Stimulated activated naive CD8-positive, alpha-beta T cell treated with anti-CD3 and anti-CD28 coated beads, Interleukin-15, Interleukin-2, amounts not matched to agents 100 U/mL and 50 U/mL, for 24 hours (primary cell): Measurements from ENCODE around the gene SMIM13.
A peak's percentile ranks its signal among the peaks of the same experiment; 100 is the strongest.
"Not testable (repeated sequence)": the region's sequence is repeated elsewhere in the genome, so short reads cannot be mapped to it uniquely, and the experiment has no call there.

ENCODE experiments used
- ATAC-seq: fragments of 150-1000 bp; cut with Tn5 transposase; one replicate; pipeline ENCODE4 v1.10.0; 2021
- DNase-seq: peaks from one replicate; pipeline ENCODE4 v3.0.0; 2021

SMIM13 gene

GRCh38 chr6:11083956-11084355 is 9.7 kb upstream of the SMIM13 start:
- no peak for DNase-seq
- no peak for ATAC-seq

- DNase-seq (no peak), ATAC-seq (no peak)
These were observed 7.7 kb upstream of the SMIM13 start for GRCh38 chr6:11085758-11086435.

GRCh38 chr6:11087141-11087812 is 6.4 kb upstream of the SMIM13 start:
- not testable (repeated sequence) for ATAC-seq, DNase-seq

GRCh38 chr6:11089695-11090094 is 3.9 kb upstream of the SMIM13 start:
- DNase-seq (no peak), ATAC-seq (no peak)

- not testable (repeated sequence) for DNase-seq
These were observed 2.5 kb upstream of the SMIM13 start for GRCh38 chr6:11091141-11091540.

GRCh38 chr6:11092668-11093375 is 812 bp upstream of the SMIM13 start:
- ATAC-seq (no peak), DNase-seq (peak; percentile 36)

More at GRCh38 chr6:11091141-11091540, 2.5 kb upstream of the SMIM13 start:
- not testable (repeated sequence) for ATAC-seq

GRCh38 chr6:11093376-11093625 is 333 bp upstream of the SMIM13 start:
- DNase-seq: no peak
- ATAC-seq: peak; percentile 0

- DNase-seq (peak; percentile 62), ATAC-seq (peak; percentile 37)
These were observed 797 bp downstream of the SMIM13 start for GRCh38 chr6:11094411-11094851.

- no peak for DNase-seq
- no peak for ATAC-seq
These were observed 1.3 kb downstream of the SMIM13 start for GRCh38 chr6:11094941-11095340.

- ATAC-seq: no peak
- no peak for DNase-seq
These were observed 2.5 kb downstream of the SMIM13 start for GRCh38 chr6:11096109-11096508.

GRCh38 chr6:11097476-11097875 is 3.8 kb downstream of the SMIM13 start:
- DNase-seq (no peak), ATAC-seq (no peak)

GRCh38 chr6:11098004-11098403 is 4.4 kb downstream of the SMIM13 start:
- DNase-seq: no peak
- no peak for ATAC-seq

- ATAC-seq (no peak), DNase-seq (no peak)
These were observed 7.8 kb downstream of the SMIM13 start for GRCh38 chr6:11101417-11101816.

- no peak for ATAC-seq
- DNase-seq: no peak
These were observed 9.4 kb downstream of the SMIM13 start for GRCh38 chr6:11103065-11103464.

GRCh38 chr6:11108726-11109125 is 15.1 kb downstream of the SMIM13 start:
- DNase-seq (no peak), ATAC-seq (no peak)

- DNase-seq (no peak), ATAC-seq (peak; percentile 20)
These were observed 17.5 kb downstream of the SMIM13 start, which contains the start of gene ERVFRD-1 for GRCh38 chr6:11110921-11111768. TSS of gene ERVFRD-1 (minus strand) at chr6:11111725. CDS start at chr6:11105310, 6,415 bp downstream.

GRCh38 chr6:11111769-11112437 is 18.3 kb downstream of the SMIM13 start:
- ATAC-seq (no peak), DNase-seq (no peak)

- ATAC-seq: no peak
- DNase-seq: no peak
These were observed 19.4 kb downstream of the SMIM13 start for GRCh38 chr6:11113038-11113437.

GRCh38 chr6:11115808-11116536 is 22.3 kb downstream of the SMIM13 start:
- ATAC-seq (peak; percentile 92), DNase-seq (peak; percentile 22)

GRCh38 chr6:11120271-11121005 is 26.8 kb downstream of the SMIM13 start:
- no peak for ATAC-seq
- no peak for DNase-seq
